Naive B cell (primary cell): ENCODE measurements around the gene C19orf33. TPM values are rescaled to one million over a fixed set of nuclear protein-coding genes. Genes with fewer than 3 reads are reported as not detected.

Experiments used
- ATAC-seq, 2 donors: fragments of 150-1000 bp; cut with Tn5 transposase; 2 replicates each; pipeline ENCODE4 v1.10.0; 2021; ENCODE audit warnings: low read depth in 2 of 2, mild to moderate bottlenecking in 2 of 2, moderate library complexity in 2 of 2
- DNase-seq: peaks from one replicate; pipeline ENCODE4 v3.0.0; 2022
- H3K27ac Mint-ChIP-seq, 6 donors: one replicate each; pipeline ENCODE4 v1.8.0; 2020 to 2022; ENCODE audit warnings: mild to moderate bottlenecking in 6 of 6, mixed read lengths in 6 of 6, moderate library complexity in 5 of 6, inconsistent platforms in 2 of 6
- H3K27me3 Mint-ChIP-seq, 3 donors: one replicate each; pipeline ENCODE4 v1.8.0; 2021 to 2022; ENCODE audit warnings: mixed read lengths in 3 of 3, mild to moderate bottlenecking in 1 of 3
- H3K36me3 Mint-ChIP-seq, 2 donors: one replicate each; pipeline ENCODE4 v1.8.0; 2020 to 2022; ENCODE audit warnings: mixed read lengths in 2 of 2, inconsistent platforms in 1 of 2, mild to moderate bottlenecking in 1 of 2
- H3K4me1 Mint-ChIP-seq, 3 donors: one replicate each; pipeline ENCODE4 v1.8.0; 2020 to 2022; ENCODE audit warnings: mixed read lengths in 3 of 3, inconsistent platforms in 1 of 3, mild to moderate bottlenecking in 1 of 3, moderate library complexity in 1 of 3
- H3K4me3 Mint-ChIP-seq, 8 donors: one replicate each; pipeline ENCODE4 v1.8.0; 2020 to 2022; ENCODE audit warnings: mild to moderate bottlenecking in 8 of 8, mixed read lengths in 8 of 8, moderate library complexity in 8 of 8, inconsistent platforms in 2 of 8
- H3K9me3 Mint-ChIP-seq, 7 donors: one replicate each; pipeline ENCODE4 v1.8.0; 2020 to 2022; ENCODE audit warnings: mixed read lengths in 7 of 7, mild to moderate bottlenecking in 5 of 7, inconsistent platforms in 2 of 7, moderate library complexity in 1 of 7
- polyA plus RNA-seq, 6 donors: library from polyadenylated mRNA; unstranded; fragments of 300-500 nt; fragmentation: Illumina TruSeq; gene quantifications; one replicate each; pipeline ENCODE4 v1.2.3, GENCODE V29; 2021; ENCODE audit warnings: low read depth in 6 of 6

The C19orf33 gene
- polyA plus RNA-seq, 6 donors from 2014 or later, result 1.1 to 3.9 (median 1.2) TPM; not detected in 3

DNA sequence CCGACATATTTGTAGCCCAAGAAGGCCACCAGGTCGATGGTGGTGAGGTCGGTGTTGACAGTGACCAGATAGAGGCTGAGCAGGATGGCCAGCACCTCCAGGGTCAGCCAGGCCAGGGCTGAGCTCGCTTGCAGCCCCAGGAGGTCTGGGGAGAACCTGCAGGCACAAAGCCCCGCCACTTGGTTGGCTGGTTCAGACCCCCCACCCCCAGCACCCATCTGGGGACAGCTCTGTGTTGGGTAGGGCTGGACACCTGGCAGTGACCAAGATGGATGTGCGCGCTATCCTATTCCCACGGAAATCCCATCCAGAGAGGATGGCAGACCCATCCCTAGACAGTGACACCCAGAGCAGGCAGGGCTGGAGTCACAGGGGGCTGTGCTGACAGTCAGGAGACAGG, 3.5 kb downstream of the C19orf33 start:
- Mint-ChIP-seq H3K27ac (peak overlapping the region in 1 of 6 donors; percentile 65), H3K36me3 (peaks cover 0 to 21% of the 10 kb centered on the region in 2 donors), H3K4me1 (peaks cover 8 to 11% (median 10%) of the 10 kb centered on the region in 3 donors), H3K9me3 (peaks cover 0 to 8% (median 2%) of the 10 kb centered on the region in 7 donors), H3K4me3 (no peak overlapping the region), H3K27me3 (no peaks in the 10 kb centered on the region)
- ATAC-seq (no peak), DNase-seq (no peak)

DNA sequence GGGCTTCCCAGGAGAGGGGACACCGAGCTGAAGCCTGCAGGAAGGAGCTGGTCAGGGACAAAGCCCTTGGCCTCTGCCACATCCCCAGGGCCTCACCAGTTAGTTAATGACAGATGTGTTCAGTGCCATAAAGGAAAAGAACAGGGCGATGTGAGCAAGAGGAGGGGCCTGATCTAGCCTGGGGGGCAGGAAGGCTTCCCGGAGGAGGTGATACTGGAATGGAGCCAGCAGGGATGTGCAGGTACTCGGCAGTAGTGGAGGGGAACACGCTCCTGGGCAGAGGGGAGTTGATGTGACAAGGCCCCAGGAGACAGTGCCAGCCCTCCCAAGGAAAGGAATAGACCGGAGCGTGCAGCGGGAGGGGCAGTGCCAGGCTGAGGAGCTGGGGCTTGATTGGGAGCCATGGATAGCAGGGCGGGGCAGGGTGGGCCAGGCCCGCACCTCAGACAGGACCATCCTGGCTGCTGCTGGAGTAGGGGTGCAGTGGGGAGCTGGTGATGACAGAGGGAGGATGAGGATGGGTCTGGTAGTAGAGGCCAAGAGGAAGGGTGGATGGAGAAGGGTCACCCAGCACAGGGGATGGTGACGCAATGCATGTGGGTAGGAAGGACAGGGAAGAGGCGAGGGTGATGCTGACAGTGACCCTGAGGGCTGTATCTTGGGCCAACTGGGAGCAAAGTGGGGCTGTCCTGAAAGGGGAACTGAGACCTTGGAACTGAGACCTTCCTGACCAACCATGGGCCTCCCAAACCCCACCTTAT, 4.1 kb downstream of the C19orf33 start:
- ATAC-seq (no peak), DNase-seq (no peak)
- peaks cover 0 to 8% (median 0%) of the 10 kb centered on the region in 7 donors for H3K9me3 Mint-ChIP-seq
- peak overlapping the region in 2 of 6 donors; percentile 65 to 67 for H3K27ac Mint-ChIP-seq
- H3K4me1 Mint-ChIP-seq, result peaks cover 11 to 17% (median 14%) of the 10 kb centered on the region in 3 donors
- H3K36me3 Mint-ChIP-seq, result peaks cover 0 to 21% of the 10 kb centered on the region in 2 donors
- no peaks in the 10 kb centered on the region for H3K27me3 Mint-ChIP-seq
- H3K4me3 Mint-ChIP-seq, result no peak overlapping the region

DNA sequence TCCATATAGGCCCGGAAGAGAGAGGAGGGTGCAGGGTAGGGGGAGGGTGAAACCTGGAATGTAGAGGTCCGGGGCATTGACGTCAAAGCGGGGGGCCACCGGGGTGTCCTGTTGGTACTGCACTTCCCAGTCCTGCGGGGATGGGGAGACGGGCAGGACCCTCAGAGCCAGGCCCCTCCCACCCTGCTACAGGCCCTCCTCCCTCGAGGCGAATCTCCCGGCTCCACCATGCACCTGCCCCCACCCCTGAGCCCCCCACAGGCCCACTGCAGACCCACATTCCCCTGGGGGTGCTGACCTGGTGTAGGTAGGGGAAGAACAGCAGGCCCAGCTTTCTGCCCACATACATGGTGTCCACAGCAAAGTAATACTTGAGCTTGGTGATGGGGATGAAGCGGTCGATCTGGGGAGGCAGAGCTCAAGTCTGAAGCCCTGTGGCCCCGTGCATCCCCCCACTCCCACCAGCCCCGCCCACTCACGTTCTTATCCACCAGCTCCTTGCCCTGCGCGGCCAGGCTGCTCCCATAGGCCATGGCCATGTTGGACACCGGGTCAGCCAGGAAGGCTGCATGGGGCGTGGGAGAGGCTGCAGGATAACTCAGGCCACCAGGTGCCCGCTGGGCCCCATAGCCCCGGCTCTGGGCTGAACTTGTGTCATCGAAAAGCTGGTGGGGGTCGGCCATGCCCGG, 5.0 kb downstream of the C19orf33 start:
- ATAC-seq (no peak), DNase-seq (no peak)
- H3K27me3 Mint-ChIP-seq, result no peaks in the 10 kb centered on the region
- H3K27ac Mint-ChIP-seq, result peak overlapping the region in 1 of 6 donors; percentile 60
- H3K36me3 Mint-ChIP-seq, result peaks cover 0 to 21% of the 10 kb centered on the region in 2 donors
- no peak overlapping the region for H3K4me3 Mint-ChIP-seq
- H3K9me3 Mint-ChIP-seq, result peaks cover 0 to 8% (median 0%) of the 10 kb centered on the region in 7 donors
- H3K4me1 Mint-ChIP-seq, result peaks cover 15 to 25% (median 19%) of the 10 kb centered on the region in 3 donors

DNA sequence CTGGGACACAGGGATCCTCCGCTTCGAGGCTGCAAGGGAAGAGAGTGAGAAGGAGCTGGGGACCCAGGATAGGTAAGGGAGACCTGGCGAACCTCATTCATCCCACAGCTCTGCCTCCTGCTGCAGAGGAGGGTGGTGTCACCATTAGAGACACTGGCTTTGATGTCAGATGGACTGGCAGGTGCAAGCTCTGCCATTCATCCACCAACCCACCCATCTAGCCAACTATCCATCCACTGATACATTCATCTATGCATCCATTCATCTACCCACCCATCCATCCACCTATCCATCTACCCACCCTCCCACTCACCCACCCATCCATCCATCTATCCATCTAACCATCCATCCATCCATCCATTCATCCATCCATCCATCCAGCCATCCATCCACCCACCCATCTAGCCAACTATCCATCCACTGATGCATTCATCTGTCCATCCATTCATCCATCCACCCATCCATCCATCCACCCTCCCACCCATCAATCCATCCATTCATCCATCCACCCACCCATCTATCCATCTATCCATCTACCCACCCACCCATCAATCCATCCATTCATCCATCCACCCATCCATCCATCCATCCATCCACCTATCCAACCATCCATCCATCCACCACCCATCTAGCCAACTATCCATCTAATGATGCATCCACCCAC, 5.7 kb downstream of the C19orf33 start:
- Mint-ChIP-seq H3K9me3 (peaks cover 0 to 8% (median 0%) of the 10 kb centered on the region in 7 donors), H3K4me3 (no peak overlapping the region), H3K4me1 (peaks cover 15 to 25% (median 19%) of the 10 kb centered on the region in 3 donors), H3K36me3 (peaks cover 0 to 21% of the 10 kb centered on the region in 2 donors), H3K27ac (no peak overlapping the region), H3K27me3 (no peaks in the 10 kb centered on the region)
- ATAC-seq (no peak), DNase-seq (no peak)

DNA sequence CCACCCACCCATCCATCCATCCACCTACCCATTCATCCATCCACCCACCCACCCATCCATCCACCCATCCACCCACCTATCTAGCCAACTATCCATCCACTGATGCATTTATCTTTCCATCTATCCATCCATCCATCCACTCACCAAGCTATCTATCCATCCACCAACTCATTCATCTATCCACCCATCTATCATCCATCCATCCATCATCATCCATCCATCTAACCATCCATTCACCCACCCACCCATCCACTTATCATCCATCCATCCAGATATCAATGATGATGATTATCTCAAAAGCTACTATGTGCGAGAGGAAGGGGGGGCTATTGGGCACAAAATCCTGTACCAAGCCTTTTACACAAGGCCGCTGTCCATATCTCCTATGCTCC, 6.2 kb downstream of the C19orf33 start:
- ATAC-seq (no peak), DNase-seq (no peak)
- peaks cover 18 to 28% (median 23%) of the 10 kb centered on the region in 3 donors for H3K4me1 Mint-ChIP-seq
- peak overlapping the region in 1 of 6 donors; percentile 51 for H3K27ac Mint-ChIP-seq
- peaks cover 0 to 8% (median 0%) of the 10 kb centered on the region in 7 donors for H3K9me3 Mint-ChIP-seq
- H3K4me3 Mint-ChIP-seq, result no peak overlapping the region
- no peaks in the 10 kb centered on the region for H3K27me3 Mint-ChIP-seq
- peaks cover 0 to 21% of the 10 kb centered on the region in 2 donors for H3K36me3 Mint-ChIP-seq

DNA sequence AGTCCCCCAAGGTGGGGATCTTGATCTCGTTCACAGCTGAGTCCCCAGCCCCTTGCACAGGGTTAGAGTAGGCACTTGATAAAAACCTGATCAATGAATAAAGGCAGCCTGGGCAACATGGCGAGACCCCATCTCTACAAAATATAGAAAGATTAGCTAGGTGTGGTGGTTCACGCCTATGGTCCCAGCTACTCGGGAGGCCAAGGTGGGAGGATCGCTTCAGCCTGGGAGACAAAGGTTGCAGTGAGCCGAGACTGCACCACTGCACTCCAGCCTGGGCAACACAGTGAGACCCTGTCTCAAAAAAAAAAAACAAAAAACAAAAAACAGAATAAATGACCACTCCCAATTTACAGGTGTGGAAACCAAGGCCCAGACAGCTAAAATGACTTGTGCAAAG, 6.9 kb downstream of the C19orf33 start:
- Mint-ChIP-seq H3K27me3 (no peaks in the 10 kb centered on the region), H3K36me3 (peaks cover 0 to 21% of the 10 kb centered on the region in 2 donors), H3K4me1 (peaks cover 21 to 31% (median 26%) of the 10 kb centered on the region in 3 donors), H3K9me3 (peaks cover 0 to 8% (median 0%) of the 10 kb centered on the region in 7 donors), H3K27ac (no peak overlapping the region), H3K4me3 (peak overlapping the region in 1 of 8 donors; percentile 42)
- no peak for DNase-seq
- no peak for ATAC-seq

DNA sequence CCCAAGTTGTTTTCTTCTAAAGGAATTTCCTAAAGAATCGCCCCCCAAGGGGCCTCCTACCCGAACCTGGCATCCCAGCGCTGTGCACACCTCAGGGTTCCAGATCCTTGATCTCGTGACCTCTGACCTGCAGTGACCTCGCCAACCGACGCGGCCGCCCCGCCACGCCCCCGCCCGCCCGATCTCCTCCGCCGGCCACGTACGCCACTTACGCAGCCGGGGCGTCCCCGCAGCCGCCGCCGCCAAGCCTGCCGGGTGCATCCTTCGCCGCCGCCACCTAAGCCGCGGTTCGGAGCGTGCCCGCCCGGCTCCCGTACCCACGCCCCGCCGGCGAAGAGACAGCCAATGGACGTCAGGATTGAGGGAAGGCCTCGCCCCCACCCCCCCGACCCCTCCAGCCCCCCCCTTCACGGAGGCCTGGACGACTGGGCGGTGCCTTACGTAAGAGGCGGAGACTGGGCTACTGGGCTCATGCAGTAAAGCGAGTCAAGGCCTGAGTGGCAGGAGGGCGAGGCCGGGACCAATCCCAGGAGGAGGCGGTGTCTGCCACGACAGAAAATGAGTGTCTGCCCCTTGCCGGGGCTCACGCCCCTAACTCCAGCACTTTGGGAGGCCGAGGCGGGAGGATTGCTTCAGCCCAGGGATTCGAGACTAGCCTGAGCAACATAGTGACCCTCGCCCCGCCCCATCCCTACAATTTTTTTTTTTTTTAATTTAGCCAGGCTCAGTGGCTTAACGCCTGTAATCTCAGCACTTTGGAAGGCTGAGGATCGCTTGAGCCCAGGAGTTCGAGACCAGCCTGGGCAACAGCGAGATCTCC, 11.8 kb downstream of the C19orf33 start, which contains the start of gene YIF1B:
TSS of gene YIF1B (minus strand) at position 291 of the 820 bp plus-strand sequence. CDS start at position 261, 30 bp downstream.
- DNase-seq (peak; percentile 94), ATAC-seq (peak; percentile 82)
- Mint-ChIP-seq H3K36me3 (peaks cover 0 to 1% of the 10 kb centered on the region in 2 donors), H3K9me3 (peaks cover 0 to under 1% (median 0%) of the 10 kb centered on the region in 7 donors), H3K4me1 (peaks cover 37 to 64% (median 62%) of the 10 kb centered on the region in 3 donors), H3K27ac (peak within 1 kb of the TSS; percentile 86 to 98 (median 96)), H3K4me3 (peak within 1 kb of the TSS; percentile 81 to 96 (median 93)), H3K27me3 (no peaks in the 10 kb centered on the region)

DNA sequence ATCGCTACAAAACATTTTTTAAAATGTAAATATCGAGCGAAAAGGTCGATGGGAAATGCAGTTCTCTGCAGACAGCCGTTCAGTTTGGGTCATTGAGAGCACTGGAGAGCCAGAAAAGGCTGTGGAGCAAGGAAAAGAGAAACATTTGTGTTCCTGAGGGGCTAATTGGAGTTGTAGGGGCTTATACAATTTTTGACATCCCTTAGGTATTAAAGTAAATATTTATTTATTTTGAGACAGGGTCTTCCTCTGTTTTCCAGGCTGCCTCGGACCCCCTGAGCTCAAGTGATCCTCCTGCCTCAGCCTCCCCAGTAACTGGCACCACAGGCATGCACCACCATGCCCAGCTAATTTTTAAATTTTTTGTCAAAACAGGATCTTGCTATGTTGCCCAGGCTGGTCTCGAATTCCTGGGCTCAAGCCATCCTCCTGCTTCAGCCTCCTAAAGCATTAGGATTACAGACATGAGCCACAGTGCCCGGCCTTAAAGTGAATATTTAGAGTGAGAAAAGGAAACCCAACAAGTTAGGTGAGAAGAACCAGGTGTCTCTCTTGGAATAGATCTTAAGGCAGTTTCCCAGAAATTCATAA, 12.5 kb downstream of the C19orf33 start:
- ATAC-seq (peak; percentile 14 to 19), DNase-seq (no peak)
- Mint-ChIP-seq H3K27me3 (no peaks in the 10 kb centered on the region), H3K36me3 (no peaks in the 10 kb centered on the region), H3K4me1 (peaks cover 39 to 67% (median 64%) of the 10 kb centered on the region in 3 donors), H3K9me3 (no peaks in the 10 kb centered on the region), H3K27ac (peak overlapping the region; percentile 86 to 98 (median 96)), H3K4me3 (peak overlapping the region; percentile 81 to 96 (median 93))

DNA sequence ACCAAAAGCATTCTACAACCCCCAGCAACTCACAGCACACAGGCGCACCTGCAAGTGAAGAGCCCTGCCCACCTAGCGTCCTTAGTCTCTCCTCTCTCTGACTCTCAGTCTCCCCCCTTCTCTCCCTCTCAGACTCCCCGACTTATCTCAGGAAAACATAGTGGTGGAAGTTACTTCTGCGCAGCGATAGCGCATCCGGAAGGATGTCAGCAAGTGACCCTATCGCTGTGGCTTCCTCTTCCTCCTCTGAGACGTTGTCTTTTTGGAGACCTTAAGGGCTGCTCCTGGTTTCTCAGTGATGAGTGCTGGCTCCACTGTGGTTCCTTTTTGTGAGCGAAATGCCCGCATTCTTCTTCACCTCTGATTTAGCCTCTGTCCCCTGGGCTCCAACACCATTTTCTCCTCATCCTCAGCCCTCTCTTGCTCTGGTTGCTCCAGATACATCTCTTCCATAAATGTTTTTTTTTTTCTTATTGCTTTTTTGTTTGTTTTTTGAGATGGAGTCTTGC, 13.1 kb downstream of the C19orf33 start:
- Mint-ChIP-seq H3K27me3 (no peaks in the 10 kb centered on the region), H3K4me1 (peaks cover 41 to 64% (median 64%) of the 10 kb centered on the region in 3 donors), H3K9me3 (no peaks in the 10 kb centered on the region), H3K4me3 (peak overlapping the region; percentile 81 to 96 (median 93)), H3K36me3 (no peaks in the 10 kb centered on the region), H3K27ac (peak overlapping the region; percentile 67 to 98 (median 90))
- ATAC-seq (no peak), DNase-seq (peak; percentile 25)

DNA sequence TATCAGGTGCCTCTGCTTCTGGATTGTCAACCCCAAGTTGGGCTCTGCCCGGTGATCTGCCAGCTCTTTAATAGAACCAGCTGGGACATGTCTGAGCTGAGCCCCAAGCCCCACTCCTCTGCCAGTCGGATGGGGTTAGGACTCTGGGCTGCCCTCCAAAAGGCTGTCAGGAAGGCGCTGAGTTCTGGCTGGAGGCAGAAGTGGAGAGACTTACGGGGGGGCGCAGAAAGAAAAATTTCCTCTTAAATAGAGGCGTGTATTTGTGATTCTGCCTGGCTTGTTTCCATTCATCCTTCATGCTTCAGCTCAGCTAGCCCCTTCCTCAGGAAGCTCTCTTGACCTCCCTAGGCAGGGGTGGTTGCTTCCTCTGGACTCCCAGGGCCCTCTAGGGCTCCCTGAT, 14.6 kb downstream of the C19orf33 start:
- Mint-ChIP-seq H3K27me3 (no peaks in the 10 kb centered on the region), H3K27ac (peak overlapping the region in 3 of 6 donors; percentile 42 to 82 (median 44)), H3K4me1 (peaks cover 33 to 51% (median 49%) of the 10 kb centered on the region in 3 donors), H3K36me3 (no peaks in the 10 kb centered on the region), H3K4me3 (peak overlapping the region; percentile 52 to 87 (median 84)), H3K9me3 (no peaks in the 10 kb centered on the region)
- no peak for ATAC-seq
- no peak for DNase-seq

DNA sequence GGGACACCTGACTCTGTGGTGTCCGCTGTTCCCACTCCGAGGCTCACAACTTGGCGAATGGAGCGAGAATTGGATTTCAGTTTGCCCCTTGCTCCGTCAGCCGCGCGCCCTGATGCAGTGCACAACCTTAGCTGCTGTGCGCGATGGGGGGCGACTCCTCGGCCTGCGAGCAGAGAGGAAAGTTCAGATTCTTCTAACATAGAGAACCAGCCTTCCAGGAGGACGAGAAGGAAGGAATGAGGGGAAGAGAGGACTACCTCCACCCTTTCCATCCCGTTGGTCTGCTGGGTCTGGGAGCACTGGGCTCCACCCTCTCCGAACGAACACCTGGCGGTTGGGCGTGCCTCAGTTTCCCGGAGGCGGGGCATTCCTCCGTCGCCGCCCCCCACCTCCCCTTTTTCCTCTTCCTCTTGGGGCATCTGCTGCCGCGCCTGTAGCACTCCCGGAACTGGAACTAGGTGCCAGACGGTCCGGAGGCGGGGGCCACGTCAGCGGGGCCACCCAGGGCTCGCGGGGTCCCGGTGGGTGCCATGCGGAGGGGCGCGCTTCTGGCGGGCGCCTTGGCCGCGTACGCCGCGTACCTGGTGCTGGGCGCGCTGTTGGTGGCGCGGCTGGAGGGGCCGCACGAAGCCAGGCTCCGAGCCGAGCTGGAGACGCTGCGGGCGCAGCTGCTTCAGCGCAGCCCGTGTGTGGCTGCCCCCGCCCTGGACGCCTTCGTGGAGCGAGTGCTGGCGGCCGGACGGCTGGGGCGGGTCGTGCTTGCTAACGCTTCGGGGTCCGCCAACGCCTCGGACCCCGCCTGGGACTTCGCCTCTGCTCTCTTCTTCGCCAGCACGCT, 15.6 kb downstream of the C19orf33 start, which contains the start of gene KCNK6:
TSS of gene KCNK6 (plus strand) at position 425 of the 838 bp plus-strand sequence. CDS start at position 531, 106 bp downstream.
- peak within 1 kb of the TSS; percentile 82 to 93 (median 86) for H3K4me3 Mint-ChIP-seq
- no peaks in the 10 kb centered on the region for H3K9me3 Mint-ChIP-seq
- DNase-seq, result peak; percentile 27
- H3K4me1 Mint-ChIP-seq, result peaks cover 31 to 50% (median 46%) of the 10 kb centered on the region in 3 donors
- H3K27me3 Mint-ChIP-seq, result no peaks in the 10 kb centered on the region
- no peaks in the 10 kb centered on the region for H3K36me3 Mint-ChIP-seq
- H3K27ac Mint-ChIP-seq, result peak within 1 kb of the TSS in 4 of 6 donors; percentile 31 to 63 (median 52)
- ATAC-seq, result no peak
